ENCODE measurements around the gene VSX2.

VSX2 gene

GRCh38 chr14:74238974-74239847, at the start of gene VSX2:
Gene VSX2 (plus strand): TSS chr14:74239449. CDS start chr14:74239562, 113 bp downstream.
- DNase-seq = no peak

GRCh38 chr14:74190927-74191575, 48.2 kb upstream of the VSX2 start:
- DNase-seq = no peak

GRCh38 chr14:74194506-74195274, 44.6 kb upstream of the VSX2 start:
- DNase-seq = no peak

GRCh38 chr14:74195623-74196022, 43.6 kb upstream of the VSX2 start:
- DNase-seq = no peak

GRCh38 chr14:74198441-74199234, 40.6 kb upstream of the VSX2 start:
- no peak for DNase-seq

- DNase-seq = no peak
These were observed 37.1 kb upstream of the VSX2 start for GRCh38 chr14:74202113-74202512.

- DNase-seq = no peak
These were observed 35.6 kb upstream of the VSX2 start for GRCh38 chr14:74203639-74204038.

GRCh38 chr14:74204491-74204890, 34.8 kb upstream of the VSX2 start:
- no peak for DNase-seq

- DNase-seq = no peak
These were observed 33.4 kb upstream of the VSX2 start for GRCh38 chr14:74205882-74206281.

- DNase-seq = no peak
These were observed 31.3 kb upstream of the VSX2 start for GRCh38 chr14:74207943-74208342.

GRCh38 chr14:74208642-74209041, 30.6 kb upstream of the VSX2 start:
- DNase-seq = no peak

GRCh38 chr14:74211945-74212580, 27.2 kb upstream of the VSX2 start:
- DNase-seq = no peak

- no peak for DNase-seq
These were observed 25.1 kb upstream of the VSX2 start for GRCh38 chr14:74213907-74214803.

- DNase-seq = no peak
These were observed 22.6 kb upstream of the VSX2 start for GRCh38 chr14:74216671-74217070.

- peak; percentile 36 for DNase-seq
These were observed 21.4 kb upstream of the VSX2 start for GRCh38 chr14:74217672-74218448.

GRCh38 chr14:74218462-74218861, 20.8 kb upstream of the VSX2 start:
- DNase-seq = no peak

- DNase-seq = no peak
These were observed 19.7 kb upstream of the VSX2 start for GRCh38 chr14:74219277-74220205.

- no peak for DNase-seq
These were observed 18.3 kb upstream of the VSX2 start for GRCh38 chr14:74220991-74221390.

- no peak for DNase-seq
These were observed 17.5 kb upstream of the VSX2 start for GRCh38 chr14:74221741-74222140.

Data from DMS 273 treated with DMSO at 0.1 percent for 48 hours (cell line).